Sigmoid colon (tissue), 4 donors: ENCODE measurements around the gene MAPK8IP3.

Experiments used
- POLR2A ChIP-seq, 2 donors: fragments of 450-650 bp; IDR thresholded peaks; one replicate each; pipeline ENCODE4 v1.6.1; 2016; ENCODE audit warnings: antibody characterized with exemption in 2 of 2, mild to moderate bottlenecking in 2 of 2, moderate library complexity in 2 of 2
- POLR2AphosphoS5 ChIP-seq, 4 donors: sonication (generic); formaldehyde crosslinking; IDR thresholded peaks; one replicate each; pipeline ENCODE4 v1.6.1; 2017; ENCODE audit warnings: antibody characterized with exemption in 4 of 4
- TF ChIP-seq, protein P1 (sequence below), 4 experiments: fragments of 450-650 bp in 3 of 4; fragments of 200-600 bp in 1 of 4; IDR thresholded peaks; one replicate each; pipeline ENCODE4 v1.5.1; 2016 to 2019; ENCODE audit warnings: antibody characterized with exemption in 4 of 4, mild to moderate bottlenecking in 3 of 4, moderate library complexity in 2 of 4

DNA sequence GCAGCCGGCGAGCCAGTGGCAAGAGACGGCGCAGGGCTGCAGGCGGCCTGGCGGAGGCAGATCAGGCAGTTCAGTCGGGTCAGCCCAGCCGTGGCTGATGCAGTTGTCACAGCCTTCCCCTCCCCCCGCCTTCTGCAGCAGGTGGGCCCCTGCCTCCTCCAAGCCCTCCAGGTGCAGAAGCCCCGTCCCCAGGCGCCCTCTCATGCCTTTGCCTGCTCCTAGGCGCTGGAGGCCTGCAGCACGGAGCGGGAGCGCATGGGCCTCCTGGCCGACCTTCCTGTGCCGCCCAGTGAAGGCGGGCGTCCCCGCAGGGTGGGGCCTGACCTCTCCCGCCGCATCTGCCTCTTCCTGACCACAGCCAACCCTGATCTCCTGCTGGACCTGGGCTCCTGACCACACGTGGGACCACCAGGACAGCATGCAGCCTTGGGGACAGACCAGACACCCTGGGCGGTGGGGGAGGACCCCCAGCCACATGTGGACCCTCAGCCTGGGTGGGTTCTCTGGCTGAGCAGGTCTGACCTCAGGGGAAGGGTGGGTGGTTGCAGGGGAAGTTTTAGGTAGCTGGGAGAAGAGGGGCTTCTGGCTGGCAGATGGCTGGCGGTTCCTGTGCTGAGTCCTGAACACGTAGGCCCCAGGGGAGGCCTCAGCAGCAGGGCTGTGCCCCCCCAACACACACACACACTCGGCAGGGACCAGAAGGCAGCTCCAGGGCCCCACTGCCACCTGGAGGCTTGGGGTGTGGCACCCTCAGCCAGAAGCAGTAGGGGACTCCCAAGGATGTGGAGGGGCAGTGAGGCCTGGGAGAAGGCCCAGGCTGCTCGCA is 70.1 kb downstream of the MAPK8IP3 start:
- TF ChIP-seq, protein P1, sequence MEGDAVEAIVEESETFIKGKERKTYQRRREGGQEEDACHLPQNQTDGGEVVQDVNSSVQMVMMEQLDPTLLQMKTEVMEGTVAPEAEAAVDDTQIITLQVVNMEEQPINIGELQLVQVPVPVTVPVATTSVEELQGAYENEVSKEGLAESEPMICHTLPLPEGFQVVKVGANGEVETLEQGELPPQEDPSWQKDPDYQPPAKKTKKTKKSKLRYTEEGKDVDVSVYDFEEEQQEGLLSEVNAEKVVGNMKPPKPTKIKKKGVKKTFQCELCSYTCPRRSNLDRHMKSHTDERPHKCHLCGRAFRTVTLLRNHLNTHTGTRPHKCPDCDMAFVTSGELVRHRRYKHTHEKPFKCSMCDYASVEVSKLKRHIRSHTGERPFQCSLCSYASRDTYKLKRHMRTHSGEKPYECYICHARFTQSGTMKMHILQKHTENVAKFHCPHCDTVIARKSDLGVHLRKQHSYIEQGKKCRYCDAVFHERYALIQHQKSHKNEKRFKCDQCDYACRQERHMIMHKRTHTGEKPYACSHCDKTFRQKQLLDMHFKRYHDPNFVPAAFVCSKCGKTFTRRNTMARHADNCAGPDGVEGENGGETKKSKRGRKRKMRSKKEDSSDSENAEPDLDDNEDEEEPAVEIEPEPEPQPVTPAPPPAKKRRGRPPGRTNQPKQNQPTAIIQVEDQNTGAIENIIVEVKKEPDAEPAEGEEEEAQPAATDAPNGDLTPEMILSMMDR (IDR thresholded peaks at IDR 0.05): no peak
- no peak for TF ChIP-seq POLR2AphosphoS5 (IDR thresholded peaks at IDR 0.05)
- no peak for TF ChIP-seq POLR2A (IDR thresholded peaks at IDR 0.05)
